Hepatocyte (in vitro differentiated cells): ENCODE measurements around the gene PLCL1. TPM values are rescaled to one million over a fixed set of nuclear protein-coding genes. Genes with fewer than 3 reads are reported as not detected.

Experiments
- DNase-seq: peaks from one replicate; pipeline ENCODE4 v3.0.0-alpha.2; 2016; ENCODE audit warnings: low spot score
- H2AFZ ChIP-seq: fragments of 200-600 bp; sonication (generic); 2 replicates; pipeline ENCODE4 v1.6.0; 2016; ENCODE audit warnings: antibody characterized with exemption, mild to moderate bottlenecking
- H3K27ac ChIP-seq: fragments of 200-600 bp; sonication (generic); 2 replicates; pipeline ENCODE4 v1.5.1; 2016; ENCODE audit warnings: mild to moderate bottlenecking
- H3K27me3 ChIP-seq: fragments of 200-600 bp; sonication (generic); 2 replicates; pipeline ENCODE4 v1.6.1; 2016
- H3K36me3 ChIP-seq: fragments of 200-600 bp; sonication (generic); replicated peaks from 2 replicates; pipeline ENCODE4 v1.5.1; 2016; ENCODE audit warnings: low read depth; ENCODE audit not compliant: insufficient read depth
- H3K4me1 ChIP-seq: fragments of 200-600 bp; sonication (generic); 2 replicates; pipeline ENCODE4 v1.5.1; 2016; ENCODE audit warnings: mild to moderate bottlenecking, moderate library complexity; ENCODE audit not compliant: insufficient read depth
- H3K4me2 ChIP-seq: fragments of 200-600 bp; sonication (generic); 2 replicates; pipeline ENCODE4 v1.6.0; 2016
- H3K4me3 ChIP-seq: fragments of 200-600 bp; sonication (generic); 2 replicates; pipeline ENCODE4 v1.5.1; 2016; ENCODE audit warnings: mild to moderate bottlenecking
- H3K79me2 ChIP-seq: fragments of 200-600 bp; sonication (generic); 2 replicates; pipeline ENCODE4 v1.6.0; 2017; ENCODE audit warnings: mild to moderate bottlenecking
- H3K9me2 ChIP-seq: fragments of 200-600 bp; sonication (generic); replicated peaks from 2 replicates; pipeline ENCODE4 v1.6.0; 2017; ENCODE audit warnings: mild to moderate bottlenecking; ENCODE audit not compliant: insufficient read depth
- H3K9me3 ChIP-seq: fragments of 200-600 bp; sonication (generic); 2 replicates; pipeline ENCODE4 v1.5.1; 2016; ENCODE audit warnings: low read depth, mild to moderate bottlenecking
- H4K20me1 ChIP-seq: fragments of 200-600 bp; sonication (generic); 2 replicates; pipeline ENCODE4 v1.6.0; 2016; ENCODE audit warnings: mild to moderate bottlenecking; ENCODE audit not compliant: insufficient read depth, poor library complexity, severe bottlenecking
- EZH2 ChIP-seq: fragments of 200-600 bp; sonication (generic); IDR thresholded peaks from 2 replicates; pipeline ENCODE4 v1.6.1; 2016; ENCODE audit warnings: antibody characterized with exemption, mild to moderate bottlenecking, borderline replicate concordance
- EZH2phosphoT487 ChIP-seq: fragments of 200-600 bp; sonication (generic); IDR thresholded peaks from one replicate; pipeline ENCODE4 v1.6.1; 2018; ENCODE audit warnings: antibody characterized with exemption, mild to moderate bottlenecking, low read depth, moderate library complexity; ENCODE audit not compliant: unreplicated experiment, severe bottlenecking
- WGBS: methylation state at CpG from one replicate; pipeline ENCODE4 v1.1.6; 2016; ENCODE audit warnings: low lambda C conversion rate; ENCODE audit errors: missing lambda C conversion rate; 5-methylcytosine and 5-hydroxymethylcytosine counted together
- polyA plus RNA-seq: library from polyadenylated mRNA; unstranded; fragments of >200 nt; fragmentation: Nextera tagmentation; extraction: Ambion mirVana; gene quantifications from 2 replicates; pipeline ENCODE4 v1.2.1, GENCODE V29; 2016
- total RNA-seq: library from RNA; depleted of rRNA; stranded (reverse); fragments of >200 nt; gene quantifications from 2 replicates; pipeline ENCODE4 v1.2.3, GENCODE V29; 2014
- TF ChIP-seq, protein P1 (sequence below): fragments of 200-600 bp; sonication (generic); IDR thresholded peaks from 2 replicates; pipeline ENCODE4 v1.5.1; 2016; ENCODE audit warnings: antibody characterized with exemption, mild to moderate bottlenecking; ENCODE audit not compliant: poor library complexity

The PLCL1 gene
- total and polyA plus RNA-seq, 2 experiments from 2014 or later = 0.37 to 2.4 TPM

DNA sequence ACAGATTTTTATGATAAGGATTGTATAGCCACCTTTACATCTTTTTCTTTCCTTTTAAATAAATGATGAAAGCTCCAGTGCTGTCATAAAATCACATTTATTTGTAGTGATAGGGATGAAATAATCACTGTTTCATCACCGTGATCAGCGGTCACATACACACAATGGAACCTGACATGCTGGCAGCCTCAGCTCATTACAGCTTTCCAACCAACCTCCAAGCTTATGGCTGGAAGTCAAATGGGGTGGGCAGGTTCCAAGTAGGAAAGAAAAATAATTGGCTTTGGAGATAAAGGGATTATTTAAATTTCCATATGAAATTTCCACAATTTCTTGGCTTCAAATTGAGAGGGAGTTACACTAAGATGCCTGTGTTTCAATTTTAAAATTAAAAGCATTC lies 251.3 kb downstream of the PLCL1 start:
- TF ChIP-seq EZH2phosphoT487 = no peak
- TF ChIP-seq, protein P1, sequence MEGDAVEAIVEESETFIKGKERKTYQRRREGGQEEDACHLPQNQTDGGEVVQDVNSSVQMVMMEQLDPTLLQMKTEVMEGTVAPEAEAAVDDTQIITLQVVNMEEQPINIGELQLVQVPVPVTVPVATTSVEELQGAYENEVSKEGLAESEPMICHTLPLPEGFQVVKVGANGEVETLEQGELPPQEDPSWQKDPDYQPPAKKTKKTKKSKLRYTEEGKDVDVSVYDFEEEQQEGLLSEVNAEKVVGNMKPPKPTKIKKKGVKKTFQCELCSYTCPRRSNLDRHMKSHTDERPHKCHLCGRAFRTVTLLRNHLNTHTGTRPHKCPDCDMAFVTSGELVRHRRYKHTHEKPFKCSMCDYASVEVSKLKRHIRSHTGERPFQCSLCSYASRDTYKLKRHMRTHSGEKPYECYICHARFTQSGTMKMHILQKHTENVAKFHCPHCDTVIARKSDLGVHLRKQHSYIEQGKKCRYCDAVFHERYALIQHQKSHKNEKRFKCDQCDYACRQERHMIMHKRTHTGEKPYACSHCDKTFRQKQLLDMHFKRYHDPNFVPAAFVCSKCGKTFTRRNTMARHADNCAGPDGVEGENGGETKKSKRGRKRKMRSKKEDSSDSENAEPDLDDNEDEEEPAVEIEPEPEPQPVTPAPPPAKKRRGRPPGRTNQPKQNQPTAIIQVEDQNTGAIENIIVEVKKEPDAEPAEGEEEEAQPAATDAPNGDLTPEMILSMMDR = no peak
- no peak for TF ChIP-seq EZH2
- Histone ChIP-seq H3K9me2 (no peaks in the 10 kb centered on the region), H3K4me1 (no peaks in the 10 kb centered on the region), H3K27ac (no peak overlapping the region), H4K20me1 (no peaks in the 10 kb centered on the region), H3K9me3 (no peaks in the 10 kb centered on the region), H3K27me3 (peaks cover 4% of the 10 kb centered on the region), H3K4me3 (no peak overlapping the region), H3K36me3 (no peaks in the 10 kb centered on the region), H3K79me2 (no peaks in the 10 kb centered on the region), H2AFZ (no peak overlapping the region), H3K4me2 (no peak overlapping the region)
- WGBS = 69% methylated on average over 2 of the region's 2 CpGs
- DNase-seq = no peak

DNA sequence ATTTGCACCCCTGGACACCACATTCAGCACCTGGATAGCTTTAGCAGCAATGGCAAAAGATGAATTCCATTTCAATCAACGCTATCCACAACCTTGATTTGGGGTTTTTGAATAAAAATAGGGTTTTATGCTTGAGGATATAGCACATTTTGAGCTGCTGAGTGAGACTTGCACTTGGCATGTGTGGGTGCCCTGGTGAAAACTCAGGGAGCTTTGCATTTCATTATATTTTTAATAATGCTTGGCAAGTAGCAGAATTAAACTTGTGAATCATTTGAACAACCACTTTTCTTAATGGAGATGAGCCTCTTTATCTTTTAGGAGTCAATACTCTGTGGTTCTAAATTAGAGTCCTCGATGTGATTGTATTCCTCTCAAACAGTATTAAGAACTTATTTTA lies 252.4 kb downstream of the PLCL1 start:
- no peak for TF ChIP-seq EZH2
- TF ChIP-seq, protein P1 = no peak
- no peak for TF ChIP-seq EZH2phosphoT487
- Histone ChIP-seq H3K79me2 (no peaks in the 10 kb centered on the region), H3K4me2 (no peak overlapping the region), H3K9me2 (no peaks in the 10 kb centered on the region), H3K4me3 (no peak overlapping the region), H2AFZ (no peak overlapping the region), H3K27me3 (peaks cover 12% of the 10 kb centered on the region), H4K20me1 (no peaks in the 10 kb centered on the region), H3K9me3 (no peaks in the 10 kb centered on the region), H3K4me1 (no peaks in the 10 kb centered on the region), H3K36me3 (no peaks in the 10 kb centered on the region), H3K27ac (no peak overlapping the region)
- DNase-seq = no peak
- WGBS = 87% methylated on average over 2 of the region's 2 CpGs

DNA sequence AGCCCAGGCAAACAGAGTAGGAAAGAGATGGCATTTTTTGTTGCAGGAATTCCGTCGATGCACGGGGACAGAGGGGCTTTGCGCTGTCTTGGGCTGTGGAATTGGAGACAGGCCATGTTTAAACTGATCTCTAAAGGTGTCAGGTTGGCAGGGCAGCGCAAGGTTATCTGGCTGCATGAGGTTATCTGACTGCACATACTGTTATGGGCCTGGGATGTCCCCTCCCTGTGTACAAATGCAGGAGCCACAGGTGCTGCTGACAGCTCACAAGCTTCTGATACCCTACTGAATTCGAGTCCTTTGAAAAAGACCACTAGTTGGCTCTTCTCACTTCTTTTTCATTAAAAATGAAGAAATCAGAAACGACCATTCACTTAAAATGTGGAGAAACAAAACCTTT lies 255.4 kb downstream of the PLCL1 start:
- Histone ChIP-seq H4K20me1 (no peaks in the 10 kb centered on the region), H2AFZ (no peak overlapping the region), H3K36me3 (no peaks in the 10 kb centered on the region), H3K9me2 (no peaks in the 10 kb centered on the region), H3K79me2 (no peaks in the 10 kb centered on the region), H3K4me2 (no peak overlapping the region), H3K4me3 (no peak overlapping the region), H3K4me1 (no peaks in the 10 kb centered on the region), H3K27ac (no peak overlapping the region), H3K9me3 (no peaks in the 10 kb centered on the region), H3K27me3 (peaks cover 10% of the 10 kb centered on the region)
- DNase-seq = no peak
- TF ChIP-seq, protein P1 = no peak
- TF ChIP-seq EZH2 (no peak), EZH2phosphoT487 (no peak)
- WGBS = 52% methylated on average over 7 of the region's 7 CpGs

DNA sequence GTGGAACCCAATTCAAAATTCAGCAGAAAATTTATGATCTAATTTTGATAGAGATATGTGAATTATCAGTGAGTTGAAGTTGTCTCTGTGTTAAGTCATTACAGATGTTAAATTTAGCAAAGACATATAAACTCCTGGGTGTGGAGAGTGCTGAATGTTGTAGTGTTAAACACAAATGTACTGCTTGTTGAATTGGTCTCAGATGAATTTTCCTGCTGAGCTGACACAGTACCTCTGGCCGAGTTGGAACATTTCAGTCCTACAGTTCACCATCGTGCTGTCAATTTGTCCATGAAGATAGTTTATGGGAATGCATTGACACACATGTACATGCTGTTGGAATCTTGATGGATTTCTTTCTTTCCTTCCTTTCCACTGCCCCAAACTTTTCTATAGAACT lies 255.9 kb downstream of the PLCL1 start:
- H3K4me3 ChIP-seq = no peak overlapping the region
- H3K36me3 ChIP-seq = no peaks in the 10 kb centered on the region

More for the DNA sequence above, 255.9 kb downstream of the PLCL1 start:
- Histone ChIP-seq H3K4me1 (no peaks in the 10 kb centered on the region), H3K79me2 (no peaks in the 10 kb centered on the region), H3K9me3 (no peaks in the 10 kb centered on the region), H3K27ac (no peak overlapping the region), H4K20me1 (no peaks in the 10 kb centered on the region), H3K27me3 (peaks cover 10% of the 10 kb centered on the region), H3K9me2 (no peaks in the 10 kb centered on the region), H2AFZ (no peak overlapping the region), H3K4me2 (no peak overlapping the region)
- 71% methylated on average over 2 of the region's 2 CpGs for WGBS
- TF ChIP-seq EZH2 = no peak
- TF ChIP-seq, protein P1 = no peak
- no peak for TF ChIP-seq EZH2phosphoT487
- DNase-seq = no peak
